Measurements from ENCODE around the gene DALRD3. TPM values are rescaled to one million over a fixed set of nuclear protein-coding genes. Genes with fewer than 3 reads are reported as not detected.

DALRD3 gene
- total and polyA plus RNA-seq, 8 donors = 23.6 to 67.4 (median 60.5) TPM

DNA sequence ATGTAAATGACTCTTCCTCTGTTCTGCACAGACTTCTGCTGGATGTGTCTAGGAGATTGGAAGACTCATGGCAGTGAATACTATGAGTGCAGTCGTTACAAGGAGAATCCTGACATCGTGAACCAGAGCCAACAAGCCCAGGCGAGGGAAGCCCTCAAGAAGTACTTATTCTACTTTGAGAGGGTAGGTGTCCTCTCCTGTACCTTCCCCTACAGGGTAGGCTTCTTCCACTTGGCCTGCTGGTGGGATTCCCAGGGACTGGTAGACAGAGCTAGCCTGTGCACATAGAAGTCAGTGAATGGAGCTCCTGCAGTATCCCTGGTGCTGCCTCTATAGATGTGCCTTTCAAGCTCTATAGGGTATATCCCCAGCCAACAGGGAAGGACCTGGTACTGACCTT lies 38.9 kb downstream of the DALRD3 start:
- H3K36me3 ChIP-seq = peaks cover 0 to 98% of the 10 kb centered on the region in 2 donors

DNA sequence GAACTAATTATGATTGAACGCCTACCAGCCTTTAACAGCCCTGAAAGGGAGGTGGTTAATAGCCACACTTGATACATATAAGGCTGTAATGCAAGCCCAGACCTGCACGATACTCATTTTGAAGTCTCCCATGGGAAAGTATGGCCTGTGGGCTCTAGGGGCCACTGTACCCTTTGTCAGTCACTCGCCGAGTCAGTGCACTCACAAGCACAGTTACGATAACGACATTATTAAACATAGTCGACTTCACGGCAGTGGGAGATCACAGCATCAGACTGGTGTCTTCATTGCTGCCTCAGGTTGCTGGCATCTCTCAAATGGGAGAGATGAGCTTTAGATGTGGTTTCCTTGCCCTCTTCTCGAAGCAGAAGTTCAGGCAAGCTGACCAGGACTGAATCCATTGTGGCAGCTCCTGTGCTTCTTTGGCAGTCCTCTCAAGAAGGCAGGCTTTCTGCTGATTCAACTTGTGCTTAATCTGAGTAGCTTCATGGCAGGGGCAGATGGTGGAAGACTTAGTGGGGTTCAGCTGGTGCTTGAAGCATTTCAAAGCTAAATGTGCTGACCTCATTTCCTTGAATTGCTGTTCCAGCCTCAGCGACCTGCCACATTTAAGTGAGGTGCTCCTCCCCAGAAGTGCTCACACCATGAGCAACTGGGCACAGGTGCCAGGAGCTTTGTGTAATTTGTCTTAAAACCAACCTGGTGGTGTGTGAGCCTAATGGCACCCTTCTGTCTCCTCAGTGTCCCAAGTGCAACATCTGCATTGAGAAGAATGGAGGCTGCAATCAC lies 44.1 kb downstream of the DALRD3 start:
- no peak overlapping the region for H3K4me3 ChIP-seq
- TF ChIP-seq, protein P1, sequence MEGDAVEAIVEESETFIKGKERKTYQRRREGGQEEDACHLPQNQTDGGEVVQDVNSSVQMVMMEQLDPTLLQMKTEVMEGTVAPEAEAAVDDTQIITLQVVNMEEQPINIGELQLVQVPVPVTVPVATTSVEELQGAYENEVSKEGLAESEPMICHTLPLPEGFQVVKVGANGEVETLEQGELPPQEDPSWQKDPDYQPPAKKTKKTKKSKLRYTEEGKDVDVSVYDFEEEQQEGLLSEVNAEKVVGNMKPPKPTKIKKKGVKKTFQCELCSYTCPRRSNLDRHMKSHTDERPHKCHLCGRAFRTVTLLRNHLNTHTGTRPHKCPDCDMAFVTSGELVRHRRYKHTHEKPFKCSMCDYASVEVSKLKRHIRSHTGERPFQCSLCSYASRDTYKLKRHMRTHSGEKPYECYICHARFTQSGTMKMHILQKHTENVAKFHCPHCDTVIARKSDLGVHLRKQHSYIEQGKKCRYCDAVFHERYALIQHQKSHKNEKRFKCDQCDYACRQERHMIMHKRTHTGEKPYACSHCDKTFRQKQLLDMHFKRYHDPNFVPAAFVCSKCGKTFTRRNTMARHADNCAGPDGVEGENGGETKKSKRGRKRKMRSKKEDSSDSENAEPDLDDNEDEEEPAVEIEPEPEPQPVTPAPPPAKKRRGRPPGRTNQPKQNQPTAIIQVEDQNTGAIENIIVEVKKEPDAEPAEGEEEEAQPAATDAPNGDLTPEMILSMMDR (IDR thresholded peaks at IDR 0.05) = no peak
- intact Hi-C loops (cut with DNase I) = no loop called here
- H3K27ac ChIP-seq = no peak overlapping the region
- DNase-seq (no peak), ATAC-seq (no peak)
- H3K36me3 ChIP-seq = peaks cover 0 to 98% of the 10 kb centered on the region in 2 donors
- H3K27me3 ChIP-seq = no peaks in the 10 kb centered on the region
- H3K9me3 ChIP-seq = no peaks in the 10 kb centered on the region
- H3K4me1 ChIP-seq = no peaks in the 10 kb centered on the region

More for the DNA sequence above, 38.9 kb downstream of the DALRD3 start:
- TF ChIP-seq, protein P1 (IDR thresholded peaks at IDR 0.05) = no peak
- DNase-seq = no peak
- Histone ChIP-seq H3K4me3 (no peak overlapping the region), H3K9me3 (no peaks in the 10 kb centered on the region), H3K27me3 (no peaks in the 10 kb centered on the region), H3K4me1 (no peaks in the 10 kb centered on the region), H3K27ac (no peak overlapping the region)
- no peak for ATAC-seq
- intact Hi-C loops (cut with DNase I) = no loop called here

DNA sequence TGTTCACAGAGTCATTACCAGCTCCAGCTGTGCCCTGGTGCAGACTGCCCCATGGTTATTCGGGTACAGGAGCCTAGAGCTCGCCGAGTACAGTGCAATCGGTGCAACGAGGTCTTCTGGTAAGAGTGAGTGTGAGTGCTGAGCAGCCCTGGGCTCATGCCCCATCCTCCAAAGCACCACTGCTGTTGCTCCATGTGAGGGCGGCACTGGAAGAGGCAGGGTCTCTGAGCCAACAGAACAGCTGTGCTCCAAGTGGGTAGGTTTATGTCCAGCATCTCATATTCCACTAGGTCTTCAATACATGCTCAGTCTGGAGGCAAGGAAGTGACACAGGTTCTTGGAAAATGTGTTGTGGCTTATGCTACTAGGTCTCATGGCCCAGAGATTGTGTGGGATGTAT lies 47.8 kb downstream of the DALRD3 start:
- Histone ChIP-seq H3K36me3 (peaks cover 0 to 100% of the 10 kb centered on the region in 2 donors), H3K4me1 (no peaks in the 10 kb centered on the region), H3K4me3 (no peak overlapping the region), H3K27ac (no peak overlapping the region), H3K9me3 (no peaks in the 10 kb centered on the region), H3K27me3 (no peaks in the 10 kb centered on the region)
- DNase-seq (no peak), ATAC-seq (no peak)
- intact Hi-C loops (cut with DNase I) = no loop called here
- TF ChIP-seq, protein P1 (IDR thresholded peaks at IDR 0.05) = no peak

DNA sequence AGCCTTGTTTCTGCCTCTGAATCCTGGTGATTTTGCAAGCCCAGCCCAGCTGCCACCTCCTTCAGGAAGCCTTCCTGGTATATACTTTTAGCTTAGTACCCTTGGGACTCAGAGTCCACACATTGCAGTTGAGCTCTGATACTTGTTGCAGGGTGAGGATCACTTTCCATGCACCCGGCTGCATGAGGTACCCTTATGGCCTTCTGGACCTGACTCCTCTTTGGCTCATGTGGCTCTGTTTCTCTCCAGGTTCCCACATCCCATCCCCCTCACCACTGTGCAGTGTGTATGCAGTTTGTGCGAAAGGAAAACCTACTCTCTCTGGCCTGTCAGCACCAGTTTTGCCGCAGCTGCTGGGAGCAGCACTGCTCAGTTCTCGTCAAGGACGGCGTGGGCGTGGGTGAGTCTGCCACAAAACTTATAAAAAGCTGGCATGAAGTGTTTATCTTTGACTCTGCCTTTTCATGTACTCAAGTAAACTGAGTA lies 51.5 kb downstream of the DALRD3 start:
- TF ChIP-seq, protein P1 (IDR thresholded peaks at IDR 0.05) = no peak
- Histone ChIP-seq H3K4me1 (no peaks in the 10 kb centered on the region), H3K27me3 (no peaks in the 10 kb centered on the region), H3K4me3 (no peak overlapping the region), H3K27ac (no peak overlapping the region), H3K9me3 (no peaks in the 10 kb centered on the region), H3K36me3 (peaks cover 0 to 93% of the 10 kb centered on the region in 2 donors)
- no peak for DNase-seq
- ATAC-seq = peak; percentile 79
- intact Hi-C loops (cut with DNase I) = no loop called here

DNA sequence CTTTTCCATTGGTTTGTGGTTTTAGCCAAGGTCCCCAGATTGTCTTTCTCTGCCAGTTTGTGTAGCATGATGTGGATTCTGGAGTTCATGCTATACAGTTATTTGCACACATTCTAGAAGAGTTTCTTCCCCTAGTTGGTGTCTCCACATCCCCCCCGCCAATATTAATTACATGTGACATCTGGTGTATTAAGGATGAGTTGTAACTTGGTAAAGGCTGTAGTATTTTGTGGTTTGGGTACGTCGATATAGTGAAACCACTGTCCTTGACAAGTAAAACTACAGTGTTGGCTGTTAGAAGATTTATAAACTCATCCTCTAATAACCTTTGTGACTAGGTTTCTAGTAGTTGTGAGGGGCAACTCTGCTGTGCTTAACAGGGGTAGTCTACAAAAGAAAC lies 52.0 kb downstream of the DALRD3 start:
- H3K4me1 ChIP-seq = no peaks in the 10 kb centered on the region
- TF ChIP-seq, protein P1 (IDR thresholded peaks at IDR 0.05) = no peak
- H3K27ac ChIP-seq = no peak overlapping the region
- H3K4me3 ChIP-seq = no peak overlapping the region
- H3K27me3 ChIP-seq = no peaks in the 10 kb centered on the region
- H3K9me3 ChIP-seq = no peaks in the 10 kb centered on the region
- intact Hi-C loops (cut with DNase I) = no loop called here
- ATAC-seq (no peak), DNase-seq (no peak)
- peaks cover 0 to 93% of the 10 kb centered on the region in 2 donors for H3K36me3 ChIP-seq

Small RNA genes lying within 50 kb of the gene (microRNA-seq; reads per million reads assigned to microRNA genes)
- gene MIR191 = 5,394 to 10,745 reads per million in 2 donors
- gene MIR425 = 1,737 to 2,245 reads per million in 2 donors

Other genes starting within 250 kb of the DALRD3 start
- gene PRKAR2A, start 170.7 kb downstream of the DALRD3 start, total RNA-seq = 10 to 100 TPM; 50.2 to 58.1 TPM
- gene PRKAR2A, start 170.7 kb downstream of the DALRD3 start, polyA plus RNA-seq (ENCODE audit: insufficient read length in 6 of 6) = 10 to 100 TPM; 29.4 to 40.8 (median 33.9) TPM
- gene SLC25A20, start 119.7 kb downstream of the DALRD3 start, total RNA-seq = 10 to 100 TPM; 15.5 to 24.7 TPM
- 10 to 100 TPM; 12.2 to 14.4 (median 13.5) TPM for gene SLC25A20, start 119.7 kb downstream of the DALRD3 start, polyA plus RNA-seq (ENCODE audit: insufficient read length in 6 of 6)
- 10 to 100 TPM; 67.9 to 75.9 TPM for gene ARIH2, start 99.7 kb downstream of the DALRD3 start, total RNA-seq
- 10 to 100 TPM; 75.1 to 92.4 (median 85.8) TPM for gene ARIH2, start 99.7 kb downstream of the DALRD3 start, polyA plus RNA-seq (ENCODE audit: insufficient read length in 6 of 6)
- 10 to 100 TPM; 40.2 to 41.8 TPM for gene P4HTM, start 28.3 kb downstream of the DALRD3 start, total RNA-seq
- 10 to 100 TPM; 26.6 to 43.1 (median 36.2) TPM for gene P4HTM, start 28.3 kb downstream of the DALRD3 start, polyA plus RNA-seq (ENCODE audit: insufficient read length in 6 of 6)
- 100 to 1,000 TPM; 156 to 190 TPM for gene WDR6, start 11.2 kb downstream of the DALRD3 start, total RNA-seq
- 100 to 1,000 TPM; 166 to 217 (median 187) TPM for gene WDR6, start 11.2 kb downstream of the DALRD3 start, polyA plus RNA-seq (ENCODE audit: insufficient read length in 6 of 6)
- gene NDUFAF3, start 3.5 kb upstream of the DALRD3 start, total RNA-seq = 10 to 100 TPM; 83.8 to 92.2 TPM
- 10 to 100 TPM; 50.0 to 72.3 (median 58.6) TPM for gene NDUFAF3, start 3.5 kb upstream of the DALRD3 start, polyA plus RNA-seq (ENCODE audit: insufficient read length in 6 of 6)
- 100 to 1,000 TPM; 136 to 187 TPM for gene IMPDH2, start 10.8 kb upstream of the DALRD3 start, total RNA-seq
- 100 to 1,000 TPM; 292 to 321 (median 304) TPM for gene IMPDH2, start 10.8 kb upstream of the DALRD3 start, polyA plus RNA-seq (ENCODE audit: insufficient read length in 6 of 6)
- gene QRICH1, start 75.5 kb upstream of the DALRD3 start, total RNA-seq = 10 to 100 TPM; 71.6 to 74.2 TPM
- 10 to 100 TPM; 74.4 to 85.8 (median 77.9) TPM for gene QRICH1, start 75.5 kb upstream of the DALRD3 start, polyA plus RNA-seq (ENCODE audit: insufficient read length in 6 of 6)
- 100 to 1,000 TPM; 173 to 180 TPM for gene QARS1, start 86.2 kb upstream of the DALRD3 start, total RNA-seq
- gene QARS1, start 86.2 kb upstream of the DALRD3 start, polyA plus RNA-seq (ENCODE audit: insufficient read length in 6 of 6) = 100 to 1,000 TPM; 288 to 323 (median 303) TPM
- 10 to 100 TPM; 50.9 to 54.7 TPM for gene USP19, start 102.2 kb upstream of the DALRD3 start, total RNA-seq
- gene USP19, start 102.2 kb upstream of the DALRD3 start, polyA plus RNA-seq (ENCODE audit: insufficient read length in 6 of 6) = 10 to 100 TPM; 42.8 to 55.0 (median 47.9) TPM
- 100 to 1,000 TPM; 283 to 484 TPM for gene LAMB2, start 114.5 kb upstream of the DALRD3 start, total RNA-seq
- 100 to 1,000 TPM; 431 to 501 (median 444) TPM for gene LAMB2, start 114.5 kb upstream of the DALRD3 start, polyA plus RNA-seq (ENCODE audit: insufficient read length in 6 of 6)
- 10 to 100 TPM; 16.9 to 21.0 TPM for gene CCDC71, start 147.8 kb upstream of the DALRD3 start, total RNA-seq
- gene CCDC71, start 147.8 kb upstream of the DALRD3 start, polyA plus RNA-seq (ENCODE audit: insufficient read length in 6 of 6) = 10 to 100 TPM; 15.8 to 24.9 (median 22.1) TPM
- 10 to 100 TPM; 31.2 to 33.3 TPM for gene KLHDC8B, start 153.0 kb upstream of the DALRD3 start, total RNA-seq
- 10 to 100 TPM; 40.0 to 51.7 (median 46.7) TPM for gene KLHDC8B, start 153.0 kb upstream of the DALRD3 start, polyA plus RNA-seq (ENCODE audit: insufficient read length in 6 of 6)